Endothelial cell of umbilical vein (primary cell): ENCODE data around the gene BCO2. TPM values are rescaled to one million over a fixed set of nuclear protein-coding genes. Genes with fewer than 3 reads are reported as not detected.

Experiments
- BruUV-seq: library from RNA; stranded (reverse); fragments of 400-500 nt; replicated peaks from 2 replicates; lab custom pipeline; 2021; lab: Mats Ljungman, UMichigan
- CTCF ChIA-PET: fragments of 300-600, 350-600 bp; sonication (Branson Sonifier 250); formaldehyde crosslinking; loops from one replicate; lab custom pipeline; 2021; ENCODE audit warnings: antibody characterized with exemption, inconsistent platforms; lab: Charles Lee
- POLR2A ChIA-PET: fragments of 300-600, 350-600 bp; sonication (Branson Sonifier 250); formaldehyde crosslinking; loops from one replicate; lab custom pipeline; 2021; ENCODE audit warnings: antibody characterized with exemption, inconsistent platforms; lab: Charles Lee
- DNase-seq: peaks from one replicate; pipeline ENCODE4 v3.0.0-alpha.2; 2011; ENCODE audit warnings: low read depth, low spot score
- FAIRE-seq: peaks from 2 replicates; lab custom pipeline; 2011; peaks lifted over from hg19 to GRCh38; lab: Jason Lieb, UNC
- H2AFZ ChIP-seq: 2 replicates; pipeline ENCODE4 v1.6.0; 2012; ENCODE audit warnings: low read depth, low read length, control low read depth, inconsistent platforms
- H3K27ac ChIP-seq: 2 replicates; pipeline ENCODE4 v1.5.1; 2011; ENCODE audit warnings: low read depth, mild to moderate bottlenecking, control low read depth, low read length, moderate library complexity; ENCODE audit not compliant: insufficient read depth
- H3K27me3 ChIP-seq, 2 experiments: 2 replicates each; pipeline versions ENCODE4 v1.6.0 to v1.6.1; 2011; ENCODE audit warnings: low read length in 2 of 2, mixed read lengths in 1 of 2; ENCODE audit not compliant: control insufficient read depth in 2 of 2, insufficient read depth in 2 of 2
- H3K36me3 ChIP-seq, 2 experiments: 2 replicates in 1 of 2; 3 replicates in 1 of 2; pipeline ENCODE4 v1.5.1; 2011; ENCODE audit warnings: low read length in 2 of 2, mild to moderate bottlenecking in 1 of 2, moderate library complexity in 1 of 2; ENCODE audit not compliant: control insufficient read depth in 2 of 2, insufficient read depth in 2 of 2; ENCODE audit errors: extremely low read depth in 1 of 2
- H3K4me1 ChIP-seq: 3 replicates; pipeline ENCODE4 v1.5.1; 2011; ENCODE audit warnings: mild to moderate bottlenecking, low read length; ENCODE audit not compliant: control insufficient read depth, insufficient read depth; ENCODE audit errors: extremely low read depth
- H3K4me2 ChIP-seq: 2 replicates; pipeline ENCODE4 v1.6.1; 2011; ENCODE audit warnings: low read length, control low read depth, mixed read lengths; ENCODE audit not compliant: insufficient read depth
- H3K4me3 ChIP-seq, 3 experiments: fragments of 200-600 bp in 1 of 3; sonication (generic), shearing (Covaris generic) in 1 of 3; replicated peaks in 1 of 3; 2 replicates each; pipeline ENCODE4 v1.5.1; 2011 to 2016; ENCODE audit warnings: control low read depth in 3 of 3, low read length in 3 of 3, mild to moderate bottlenecking in 2 of 3, inconsistent platforms in 1 of 3, low read depth in 1 of 3, moderate library complexity in 1 of 3; ENCODE audit not compliant: insufficient read depth in 1 of 3
- H3K79me2 ChIP-seq: 2 replicates; pipeline ENCODE4 v1.6.0; 2012; ENCODE audit warnings: low read length, inconsistent platforms; ENCODE audit not compliant: control insufficient read depth, insufficient read depth
- H3K9ac ChIP-seq: replicated peaks from 2 replicates; pipeline ENCODE3; 2011; ENCODE audit warnings: low read length, control low read depth; ENCODE audit not compliant: insufficient read depth; ENCODE audit errors: extremely low read depth
- H3K9me1 ChIP-seq: replicated peaks from 3 replicates; pipeline ENCODE4 v1.6.0; 2011; ENCODE audit warnings: mild to moderate bottlenecking, low read length; ENCODE audit not compliant: control insufficient read depth, insufficient read depth; ENCODE audit errors: extremely low read depth
- H3K9me3 ChIP-seq: replicated peaks from 2 replicates; pipeline ENCODE4 v1.5.1; 2012; ENCODE audit warnings: low read length, inconsistent platforms; ENCODE audit not compliant: control insufficient read depth, insufficient read depth
- H4K20me1 ChIP-seq: replicated peaks from 2 replicates; pipeline ENCODE3; 2011; ENCODE audit warnings: mild to moderate bottlenecking, low read length; ENCODE audit not compliant: control insufficient read depth, insufficient read depth; ENCODE audit errors: extremely low read depth
- EZH2 ChIP-seq: IDR thresholded peaks from 2 replicates; pipeline ENCODE4 v1.6.1; 2012; ENCODE audit warnings: borderline replicate concordance, low read depth, mild to moderate bottlenecking, moderate library complexity, low read length, inconsistent platforms; ENCODE audit not compliant: severe bottlenecking
- FOS ChIP-seq: IDR thresholded peaks from 2 replicates; pipeline ENCODE4 v1.6.1; 2011; ENCODE audit warnings: mild to moderate bottlenecking, low read length, moderate library complexity, borderline replicate concordance; ENCODE audit not compliant: insufficient read depth
- GATA2 ChIP-seq: IDR thresholded peaks from 2 replicates; pipeline ENCODE4 v1.7.0; 2011; ENCODE audit warnings: low read depth, mild to moderate bottlenecking, moderate library complexity, mixed read lengths, low read length; ENCODE audit not compliant: insufficient read length, insufficient read depth
- JUN ChIP-seq: IDR thresholded peaks from 2 replicates; pipeline ENCODE4 v1.6.1; 2011; ENCODE audit warnings: borderline replicate concordance, low read depth; ENCODE audit not compliant: insufficient read length, insufficient read depth
- MYC ChIP-seq: IDR thresholded peaks from one replicate; pipeline ENCODE4 v1.6.1; 2011; ENCODE audit warnings: mild to moderate bottlenecking, low read depth, low read length
- POLR2A ChIP-seq: IDR thresholded peaks from 2 replicates; pipeline ENCODE4 v1.6.1; 2012; ENCODE audit warnings: low read depth, mild to moderate bottlenecking, control low read depth, low read length
- POLR2AphosphoS5 ChIP-seq: IDR thresholded peaks from 2 replicates; pipeline ENCODE4 v1.6.1; 2012; ENCODE audit warnings: low read depth, mild to moderate bottlenecking, control low read depth, low read length, moderate library complexity; ENCODE audit not compliant: insufficient read depth
- dilution Hi-C: fragments of 300-500 bp; cut with MboI; formaldehyde crosslinking; loops from one replicate; pipeline ENCODE4 v1.15.0; 2019; ENCODE audit warnings: low sequenced_read_pairs; ENCODE audit not compliant: extremely low pct_ligation_motif_present
- intact Hi-C: fragments of 100-400 bp; cut with micrococcal nuclease; formaldehyde crosslinking; loops from one replicate; pipeline ENCODE4 v1.10.0; 2022
- polyA plus RNA-seq, 4 experiments: library from polyadenylated mRNA; depleted of rRNA in 3 of 4; stranded (reverse) in 3 of 4; unstranded in 1 of 4; fragments of >200 nt; gene quantifications; 2 replicates each; pipeline versions ENCODE4 v1.2.1 to v1.2.3, GENCODE V29; 2011 to 2012; ENCODE audit warnings: missing spikeins in 1 of 4
- total RNA-seq: library from RNA; stranded (reverse); gene quantifications from 2 replicates; pipeline ENCODE4 v1.2.3, GENCODE V29; 2021
- TF ChIP-seq, protein P1 (sequence below), 2 donors: IDR thresholded peaks; 1 replicate in 1 of 2; 2 replicates in 1 of 2; pipeline ENCODE4 v1.5.1; 2011; ENCODE audit warnings: low read length in 2 of 2, mild to moderate bottlenecking in 2 of 2, moderate library complexity in 2 of 2, control low read depth in 1 of 2, inconsistent platforms in 1 of 2, low read depth in 1 of 2; ENCODE audit not compliant: insufficient read depth in 1 of 2; ENCODE audit errors: extremely low read depth in 1 of 2
- TF ChIP-seq, protein P2 (sequence below): IDR thresholded peaks from 2 replicates; pipeline ENCODE4 v1.6.1; 2011; ENCODE audit not compliant: insufficient read depth, insufficient read length

Gene BCO2
- total and polyA plus RNA-seq, 2 donors (not counting 3 experiments of a cell fraction or from before 2014, with no cell fraction given): 0.58 to 1.9 TPM

DNA sequence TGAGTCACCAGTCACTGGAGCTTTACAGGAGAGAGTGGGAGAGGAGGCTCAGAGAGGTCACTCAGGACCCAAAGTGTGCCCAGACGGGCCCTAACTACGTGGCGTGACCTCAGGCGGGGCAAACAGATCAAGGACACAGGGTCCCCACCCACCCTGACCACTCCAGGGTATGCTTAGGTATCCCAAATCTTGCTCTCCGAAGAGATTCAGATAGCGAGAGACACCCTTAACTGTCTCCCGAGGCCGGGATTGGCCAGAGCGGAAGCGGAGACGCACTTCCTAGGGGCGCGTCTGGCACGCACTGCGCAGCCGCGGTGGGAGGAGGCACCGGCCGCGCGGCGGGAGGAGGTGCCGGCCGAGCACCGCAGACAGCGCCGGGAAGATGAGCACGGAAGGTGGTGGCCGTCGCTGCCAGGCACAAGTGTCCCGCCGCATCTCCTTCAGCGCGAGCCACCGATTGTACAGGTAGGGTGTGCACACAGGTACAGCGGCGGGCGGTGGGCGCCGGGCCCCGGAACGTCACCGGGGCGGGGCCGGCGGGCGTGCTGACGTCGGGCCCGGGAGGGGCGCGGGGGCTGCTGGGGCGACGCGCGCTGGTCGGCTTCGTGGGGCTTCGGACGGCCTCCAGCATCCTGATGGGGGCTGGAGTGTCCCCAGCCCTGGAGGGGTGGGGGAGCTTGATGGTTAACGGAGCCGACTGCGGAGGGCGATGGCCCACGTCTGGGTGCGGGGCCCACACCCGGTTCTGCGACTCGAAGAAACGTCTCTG is 50.9 kb downstream of the BCO2 start, which contains the start of gene PTS:
Gene PTS (plus strand): TSS at position 367 of the 769 bp plus-strand sequence. CDS start 16 bp downstream, at position 383.
- peaks cover 5 to 9% of the 10 kb centered on the region in 2 experiments for H3K36me3 ChIP-seq
- H3K4me3 ChIP-seq: peak within 1 kb of the TSS; percentile 30 to 77 (median 73)
- H3K9ac ChIP-seq: peak within 1 kb of the TSS; percentile 79
- H4K20me1 ChIP-seq: no peaks in the 10 kb centered on the region
- peak within 1 kb of the TSS; percentile 88 for H2AFZ ChIP-seq
- H3K79me2 ChIP-seq: peaks cover 22% of the 10 kb centered on the region
- CTCF ChIA-PET: interaction anchor here (3.2 kb wide), 1 partner anchor 54 kb away, joined by 34 read pairs; no protein-coding TSS in a partner anchor
- H3K27me3 ChIP-seq: no peaks in the 10 kb centered on the region
- H3K27ac ChIP-seq: peak within 1 kb of the TSS; percentile 96
- POLR2A ChIA-PET: no interaction called here
- H3K9me1 ChIP-seq: no peaks in the 10 kb centered on the region
- dilution Hi-C loops (no loop called here), intact Hi-C loops (loop anchor here (1.0 to 2.0 kb wide), 3 partner anchors 29 to 347 kb away; partner anchors contain the start of genes CFAP68 and FDXACB1)
- peak within 1 kb of the TSS; percentile 84 for H3K4me2 ChIP-seq
- peak; percentile 87 for DNase-seq
- peak; percentile 85 for FAIRE-seq
- TF ChIP-seq POLR2A (peak; percentile 96), MYC (no peak), GATA2 (no peak), EZH2 (no peak), JUN (no peak), POLR2AphosphoS5 (peak; percentile 90), FOS (peak; percentile 41)
- TF ChIP-seq, protein P1, sequence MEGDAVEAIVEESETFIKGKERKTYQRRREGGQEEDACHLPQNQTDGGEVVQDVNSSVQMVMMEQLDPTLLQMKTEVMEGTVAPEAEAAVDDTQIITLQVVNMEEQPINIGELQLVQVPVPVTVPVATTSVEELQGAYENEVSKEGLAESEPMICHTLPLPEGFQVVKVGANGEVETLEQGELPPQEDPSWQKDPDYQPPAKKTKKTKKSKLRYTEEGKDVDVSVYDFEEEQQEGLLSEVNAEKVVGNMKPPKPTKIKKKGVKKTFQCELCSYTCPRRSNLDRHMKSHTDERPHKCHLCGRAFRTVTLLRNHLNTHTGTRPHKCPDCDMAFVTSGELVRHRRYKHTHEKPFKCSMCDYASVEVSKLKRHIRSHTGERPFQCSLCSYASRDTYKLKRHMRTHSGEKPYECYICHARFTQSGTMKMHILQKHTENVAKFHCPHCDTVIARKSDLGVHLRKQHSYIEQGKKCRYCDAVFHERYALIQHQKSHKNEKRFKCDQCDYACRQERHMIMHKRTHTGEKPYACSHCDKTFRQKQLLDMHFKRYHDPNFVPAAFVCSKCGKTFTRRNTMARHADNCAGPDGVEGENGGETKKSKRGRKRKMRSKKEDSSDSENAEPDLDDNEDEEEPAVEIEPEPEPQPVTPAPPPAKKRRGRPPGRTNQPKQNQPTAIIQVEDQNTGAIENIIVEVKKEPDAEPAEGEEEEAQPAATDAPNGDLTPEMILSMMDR (IDR thresholded peaks at IDR 0.05; ENCODE audit: extremely low read depth in 1 of 2, insufficient read depth in 1 of 2, low read depth in 1 of 2, low read length in 2 of 2): no peak
- TF ChIP-seq, protein P2, sequence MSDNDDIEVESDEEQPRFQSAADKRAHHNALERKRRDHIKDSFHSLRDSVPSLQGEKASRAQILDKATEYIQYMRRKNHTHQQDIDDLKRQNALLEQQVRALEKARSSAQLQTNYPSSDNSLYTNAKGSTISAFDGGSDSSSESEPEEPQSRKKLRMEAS: no peak
- H3K9me3 ChIP-seq: no peaks in the 10 kb centered on the region
- H3K4me1 ChIP-seq: peaks cover 14% of the 10 kb centered on the region
- BruUV-seq: TSS peak; percentile 97
